C4-2B (cell line): ENCODE data around the gene TRAPPC11.

Source experiments
- CTCF ChIP-seq: fragments of 450-650 bp; conservative IDR thresholded peaks from 2 replicates; pipeline ENCODE4 v1.5.1; 2017; ENCODE audit warnings: mild to moderate bottlenecking
- ZFX ChIP-seq: fragments of 450-650 bp; IDR thresholded peaks from 2 replicates; pipeline ENCODE4 v1.6.1; 2017

GRCh38 chr4:183747931-183748670, 89.0 kb downstream of the TRAPPC11 start:
- no peak for TF ChIP-seq CTCF
- no peak for TF ChIP-seq ZFX
